NCI-H2227 (cell line): ENCODE measurements around the gene NKAIN1.
A peak's percentile ranks its signal among the peaks of the same experiment; 100 is the strongest.
"Not testable (repeated sequence)": the region's sequence is repeated elsewhere in the genome, so short reads cannot be mapped to it uniquely, and the experiment has no call there.

Experiments used
- DNase-seq: peaks from one replicate; lab custom pipeline; 2025; ENCODE audit not compliant: unreplicated experiment; lab: John Stamatoyannopoulos, UW

NKAIN1 gene

DNA sequence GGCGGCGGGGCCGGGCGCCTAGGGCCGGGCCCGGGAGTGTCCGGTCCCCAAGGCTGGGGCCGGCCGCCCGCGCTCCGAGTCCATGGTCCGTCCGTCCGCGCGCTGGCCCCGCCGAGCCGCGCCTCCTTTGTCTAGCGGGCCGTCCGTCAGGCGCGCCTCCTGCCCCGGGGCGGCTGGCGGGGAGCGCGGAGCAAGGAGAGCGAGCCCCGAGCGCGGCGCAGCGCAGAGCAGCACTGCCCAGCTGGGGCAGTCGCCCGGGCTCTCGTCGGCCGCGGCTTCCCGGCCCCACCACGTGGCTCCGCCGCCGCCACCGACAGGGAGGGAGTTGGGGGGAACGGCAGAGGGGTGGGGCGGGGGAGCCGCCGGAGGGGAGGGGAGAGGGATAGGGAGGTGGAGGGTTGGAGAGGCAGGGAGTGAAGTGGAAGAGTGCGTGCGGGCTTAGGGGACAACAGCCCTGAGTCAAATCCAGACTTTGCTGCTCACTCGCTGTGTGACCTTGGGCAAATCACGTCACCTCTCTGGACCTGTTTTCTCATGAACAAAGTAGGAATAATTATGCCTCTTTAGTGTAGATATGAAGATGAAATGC is at the start of gene NKAIN1:
TSS of gene NKAIN1 (minus strand) at position 235 of the 589 bp plus-strand sequence. CDS start 340 bp downstream, outside the sequence.
- peak; percentile 81 for DNase-seq

- no peak for DNase-seq
These were observed 49.3 kb upstream of the NKAIN1 start for GRCh38 chr1:31289021-31289420.

GRCh38 chr1:31287791-31288190 is 48.1 kb upstream of the NKAIN1 start:
- not testable (repeated sequence) for DNase-seq

DNA sequence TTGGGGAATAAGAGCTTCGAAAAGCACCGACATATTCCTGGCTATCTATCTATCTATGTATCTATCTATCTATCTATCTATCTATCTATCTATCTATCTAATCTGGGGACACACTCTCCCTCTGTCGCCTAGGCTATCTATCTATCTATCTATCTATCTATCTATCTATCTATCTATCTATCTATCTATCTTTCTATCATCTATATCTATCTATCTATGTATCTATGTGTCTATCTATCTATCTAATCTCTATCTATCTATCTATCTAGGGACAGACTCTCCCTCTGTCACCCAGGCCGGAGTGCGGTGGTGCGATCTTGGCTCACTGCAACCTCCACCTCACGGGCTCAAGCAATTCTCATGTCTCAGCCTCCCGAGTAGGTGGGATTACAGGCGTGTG is 42.7 kb upstream of the NKAIN1 start:
- DNase-seq = not testable (repeated sequence)

- DNase-seq = no peak
These were observed 33.9 kb upstream of the NKAIN1 start for GRCh38 chr1:31273619-31274018.

- no peak for DNase-seq
These were observed 32.7 kb upstream of the NKAIN1 start for GRCh38 chr1:31272369-31272768.

DNA sequence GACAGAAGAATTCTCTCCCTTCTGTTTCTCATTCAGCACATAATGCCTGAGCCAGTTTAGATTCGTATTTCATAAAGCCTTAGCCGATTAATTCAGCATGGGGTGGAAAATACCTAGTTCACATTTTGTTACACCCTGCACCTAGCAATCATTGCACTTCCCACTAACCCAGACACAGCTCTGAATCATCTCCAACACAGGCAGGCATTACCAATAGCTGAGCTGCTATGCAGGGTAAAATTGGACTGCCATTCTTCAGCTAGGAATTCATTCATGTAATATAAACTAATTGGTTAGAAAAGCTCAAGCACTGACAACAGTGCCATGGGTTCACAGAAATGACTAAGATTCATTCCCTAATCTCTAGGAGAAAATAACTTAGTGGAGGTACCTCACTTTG is 26.9 kb upstream of the NKAIN1 start:
- no peak for DNase-seq

DNA sequence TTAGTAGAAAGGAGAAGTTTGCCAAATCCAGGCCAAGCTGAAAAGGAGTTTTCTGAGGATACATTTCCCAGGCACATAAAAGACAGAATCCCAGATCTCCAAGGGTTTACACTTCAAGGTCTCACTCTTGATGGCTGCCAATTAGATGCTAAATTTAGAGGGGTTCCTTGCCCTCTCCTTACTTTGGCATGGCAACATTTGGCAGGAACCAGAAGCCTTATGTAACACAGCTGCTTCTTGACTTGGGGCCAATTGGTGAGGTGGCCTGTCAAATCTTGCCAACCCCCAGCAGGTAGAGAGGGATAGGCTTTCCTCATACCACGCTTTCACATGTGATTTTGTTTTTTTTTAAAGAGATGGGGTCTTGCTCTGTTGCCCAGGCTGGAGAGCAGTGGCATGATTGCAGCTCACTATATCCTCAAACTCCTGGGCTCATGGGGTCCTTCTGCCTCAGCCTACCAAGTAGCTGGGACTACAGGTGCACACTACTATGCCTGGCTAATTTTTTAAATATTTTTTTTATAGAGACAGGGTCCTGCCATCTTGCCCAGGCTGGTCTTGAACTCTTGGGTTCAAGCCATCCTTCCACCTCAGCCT is 25.2 kb upstream of the NKAIN1 start:
- no peak for DNase-seq

- DNase-seq = no peak
These were observed 23.7 kb upstream of the NKAIN1 start for GRCh38 chr1:31263408-31263807.

- DNase-seq = not testable (repeated sequence)
These were observed 22.7 kb upstream of the NKAIN1 start for GRCh38 chr1:31262393-31262792.

GRCh38 chr1:31261916-31262315 is 22.2 kb upstream of the NKAIN1 start:
- no peak for DNase-seq

- no peak for DNase-seq
These were observed 20.1 kb upstream of the NKAIN1 start for GRCh38 chr1:31259746-31260145.

DNA sequence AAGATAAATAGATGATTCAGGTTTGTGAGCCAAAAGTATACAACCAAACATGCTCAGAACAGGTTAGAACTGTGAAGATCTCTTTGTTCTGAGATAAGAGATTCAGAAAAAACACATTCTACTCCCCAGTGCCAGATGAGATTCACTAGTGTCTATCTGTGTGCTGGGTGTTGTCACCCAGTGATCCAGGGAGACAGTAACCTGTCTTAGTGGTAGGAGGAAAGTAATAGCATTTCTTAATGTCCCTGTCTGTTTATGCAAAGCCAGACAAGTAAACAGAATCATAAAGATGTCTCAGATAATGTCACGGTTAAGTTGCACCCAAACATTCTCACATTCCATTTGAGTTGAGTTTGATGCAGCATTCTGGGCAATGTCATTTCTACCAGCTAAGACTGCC is 18.9 kb upstream of the NKAIN1 start:
- DNase-seq = no peak

DNA sequence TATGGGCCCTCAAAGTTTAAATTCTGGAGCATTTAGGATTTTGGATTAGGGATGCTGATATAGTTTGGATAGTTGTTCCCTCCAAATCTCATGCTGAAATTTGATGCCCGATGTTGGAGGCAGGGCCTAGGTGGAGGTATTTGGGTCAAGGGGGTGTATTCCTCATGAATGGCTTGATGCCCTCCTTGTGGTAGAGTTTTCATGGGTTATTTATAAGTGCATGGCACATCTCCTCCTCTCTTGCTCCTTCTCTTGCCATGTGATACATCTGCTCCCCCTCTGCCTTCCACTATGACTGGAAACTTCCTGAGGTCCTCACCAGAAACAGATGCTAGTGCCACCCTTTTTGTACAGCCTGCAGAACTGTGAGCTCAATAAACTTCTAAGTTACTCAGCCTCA is 17.5 kb upstream of the NKAIN1 start:
- no peak for DNase-seq

DNA sequence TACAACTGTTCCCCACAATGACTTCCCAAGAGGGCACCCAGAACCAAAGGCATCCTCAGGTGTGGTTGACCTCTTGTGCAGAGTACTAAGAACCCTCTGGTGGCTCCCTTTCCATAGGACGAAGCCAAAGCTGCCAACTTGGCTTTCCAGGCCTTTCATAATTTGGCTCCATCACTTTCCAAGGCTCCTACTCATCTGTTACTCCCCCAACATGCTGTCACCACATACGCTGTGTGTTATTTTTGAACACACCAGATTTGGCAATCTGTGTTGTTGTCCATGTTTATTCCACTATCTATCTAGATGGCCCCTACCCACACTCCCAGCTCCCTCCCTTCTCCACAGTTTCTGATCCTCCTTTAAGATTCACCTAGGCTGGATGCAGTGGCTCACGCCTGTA is 10.2 kb upstream of the NKAIN1 start:
- DNase-seq = no peak

DNA sequence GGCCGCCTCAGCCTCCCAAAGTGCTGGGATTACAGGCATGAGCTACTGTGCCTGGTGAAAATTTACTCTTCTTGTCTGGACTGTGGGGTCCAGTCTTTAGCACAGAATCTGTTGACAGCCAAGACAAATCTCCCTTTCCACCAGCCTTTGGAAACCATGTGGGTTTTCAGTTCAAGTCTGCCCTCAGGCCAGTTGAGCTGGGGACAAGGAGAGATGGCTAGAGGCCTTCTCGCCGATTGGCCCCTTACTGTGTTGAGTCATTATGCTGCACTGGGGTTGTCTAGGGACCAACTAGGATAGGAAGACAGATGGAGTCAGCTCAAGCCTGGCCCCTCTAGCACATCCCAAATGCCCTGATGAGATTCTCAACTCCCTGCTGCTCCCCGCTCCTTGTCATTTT is 8.6 kb upstream of the NKAIN1 start:
- DNase-seq = no peak

DNA sequence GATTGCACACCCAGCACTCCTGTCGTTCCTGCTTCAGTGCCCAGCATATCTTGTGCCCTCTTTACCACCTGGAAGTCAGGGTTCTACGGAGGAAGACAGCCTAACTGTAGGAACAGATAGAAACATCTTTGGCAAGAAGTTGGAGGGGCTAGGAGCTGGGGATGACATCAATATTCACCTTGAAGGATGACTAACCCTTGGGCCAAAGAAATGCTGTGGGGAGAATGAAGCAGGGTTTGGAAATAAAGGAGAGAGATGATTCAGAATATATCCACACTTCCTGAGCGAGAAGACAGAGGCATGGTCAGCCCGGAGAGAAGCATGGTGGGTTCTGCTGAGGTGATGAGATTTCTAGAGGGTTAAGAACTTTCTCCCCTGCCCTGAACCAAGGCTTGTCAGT is 4.6 kb upstream of the NKAIN1 start:
- no peak for DNase-seq

DNA sequence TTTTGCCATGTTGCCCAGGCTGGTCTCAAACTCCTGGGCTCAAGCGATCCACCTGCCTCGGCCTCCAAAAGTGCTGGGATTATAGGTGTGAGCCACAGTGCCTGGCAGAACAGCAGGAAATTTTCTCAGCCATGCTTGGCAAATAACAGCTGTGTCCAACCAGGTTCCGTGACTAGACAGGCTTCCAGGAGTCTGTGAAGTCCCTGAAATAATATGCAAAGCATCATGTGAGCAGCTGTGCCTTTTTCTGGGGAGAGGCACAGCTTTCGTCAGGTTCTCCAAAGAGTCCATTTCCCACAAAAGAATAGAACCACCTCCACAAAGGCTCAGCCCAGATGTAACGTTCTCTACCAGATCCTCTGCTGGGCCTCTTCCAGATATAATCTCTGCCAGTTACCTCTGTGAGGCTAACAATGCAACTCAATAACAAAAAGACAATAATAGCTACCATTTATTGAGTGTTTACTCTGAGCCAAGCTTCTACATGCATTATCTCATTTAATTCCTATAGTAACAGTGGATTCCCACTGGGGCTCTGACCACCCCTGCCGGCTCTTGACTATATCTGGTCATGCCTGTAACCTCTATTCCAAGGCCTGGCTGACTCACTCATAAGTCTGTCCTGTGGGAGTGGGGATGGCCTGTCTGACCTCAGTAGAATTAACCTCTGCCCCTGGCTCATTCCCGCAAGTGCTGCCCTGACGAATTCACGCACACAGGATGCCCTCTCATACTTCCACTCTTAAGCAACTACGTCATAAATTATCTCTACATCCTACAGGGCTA is 4.0 kb upstream of the NKAIN1 start:
- DNase-seq = peak; percentile 62

DNA sequence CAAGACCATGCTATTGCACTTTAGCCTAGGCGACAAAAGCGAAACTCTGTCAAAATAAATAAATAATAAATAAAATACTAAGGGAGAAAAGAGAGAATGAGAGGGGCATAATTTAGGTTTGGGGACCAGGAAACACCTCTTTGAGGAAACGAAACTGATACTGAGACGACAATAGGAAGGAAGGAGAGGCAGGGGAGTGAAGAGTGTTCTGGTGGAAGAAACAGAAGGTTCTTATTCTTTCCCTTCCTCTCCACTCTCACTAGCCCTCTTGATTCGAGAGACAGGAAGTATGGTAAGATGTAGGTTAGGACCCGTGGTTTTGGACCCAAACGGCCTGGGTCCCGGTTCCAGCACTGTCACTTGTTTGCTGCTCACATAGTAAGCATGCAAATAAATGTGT is 1.6 kb upstream of the NKAIN1 start:
- no peak for DNase-seq

DNA sequence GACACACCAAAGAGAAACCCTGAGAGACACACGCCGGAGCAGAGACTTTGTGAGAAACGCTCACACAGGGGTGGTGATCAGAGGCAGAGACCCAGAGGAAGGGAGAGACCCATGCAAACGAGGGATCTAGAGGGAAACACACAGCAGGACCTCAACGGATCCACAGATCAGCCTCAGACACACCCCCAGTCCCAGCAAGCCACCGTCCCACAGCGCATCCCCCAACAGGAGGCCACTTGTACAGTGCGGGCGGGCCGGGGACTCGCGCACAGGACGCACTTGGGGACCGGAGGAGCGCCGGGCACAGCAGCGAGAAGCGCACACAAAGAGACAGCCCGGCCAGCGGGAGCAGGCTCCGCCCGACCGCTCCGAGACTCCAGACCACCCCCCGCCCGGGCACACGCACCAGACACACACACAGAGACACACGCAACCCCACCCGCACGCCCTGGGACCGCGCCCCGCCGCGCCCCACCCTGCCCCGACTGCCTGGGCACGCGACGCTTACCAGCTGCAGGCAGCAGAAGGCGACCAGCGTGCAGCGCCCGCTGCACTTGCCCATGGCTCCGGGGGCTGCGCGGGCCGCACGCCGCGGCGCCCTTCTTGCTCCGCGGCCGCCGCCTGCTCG is 587 bp downstream of the NKAIN1 start:
- peak; percentile 59 for DNase-seq

DNA sequence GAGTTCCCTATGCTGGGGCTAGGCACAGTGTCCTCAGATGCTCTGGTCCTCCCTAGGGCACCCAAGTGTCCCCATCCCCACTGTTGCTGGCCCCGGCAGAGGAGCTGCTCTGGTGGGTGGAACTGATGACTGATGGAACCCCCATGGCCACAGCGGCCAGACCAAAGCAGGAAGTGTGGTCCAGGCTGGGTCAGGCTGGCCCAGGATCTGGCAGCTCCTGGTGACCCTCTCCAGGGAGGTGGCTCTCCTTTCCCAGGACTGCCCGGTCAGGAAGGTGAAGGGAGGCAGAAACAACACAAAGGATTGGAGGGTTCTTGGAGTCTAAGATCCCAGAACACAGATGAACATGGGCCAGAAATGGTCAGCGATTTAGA is 1.1 kb downstream of the NKAIN1 start:
- DNase-seq = no peak

DNA sequence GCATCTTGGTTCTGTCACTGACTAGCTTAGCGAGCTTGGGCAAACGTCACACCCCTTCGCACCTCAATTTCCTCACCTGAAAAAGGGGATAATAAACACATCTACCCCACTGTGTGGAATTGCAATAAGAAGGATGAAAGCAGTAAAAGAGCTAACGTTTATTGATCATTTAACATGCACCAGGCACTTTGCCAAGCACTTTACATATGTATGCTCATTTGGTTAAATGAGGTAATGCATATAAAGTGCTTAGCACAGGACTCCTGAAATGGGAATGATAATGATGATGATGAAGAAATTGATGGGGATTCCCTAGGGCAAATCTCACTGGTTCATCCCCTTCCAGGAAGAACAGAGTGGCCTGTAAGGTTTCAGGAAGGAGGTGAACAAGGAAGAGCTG is 4.8 kb downstream of the NKAIN1 start:
- no peak for DNase-seq
